ENCODE data around the gene PRKCZ.

The PRKCZ gene

DNA sequence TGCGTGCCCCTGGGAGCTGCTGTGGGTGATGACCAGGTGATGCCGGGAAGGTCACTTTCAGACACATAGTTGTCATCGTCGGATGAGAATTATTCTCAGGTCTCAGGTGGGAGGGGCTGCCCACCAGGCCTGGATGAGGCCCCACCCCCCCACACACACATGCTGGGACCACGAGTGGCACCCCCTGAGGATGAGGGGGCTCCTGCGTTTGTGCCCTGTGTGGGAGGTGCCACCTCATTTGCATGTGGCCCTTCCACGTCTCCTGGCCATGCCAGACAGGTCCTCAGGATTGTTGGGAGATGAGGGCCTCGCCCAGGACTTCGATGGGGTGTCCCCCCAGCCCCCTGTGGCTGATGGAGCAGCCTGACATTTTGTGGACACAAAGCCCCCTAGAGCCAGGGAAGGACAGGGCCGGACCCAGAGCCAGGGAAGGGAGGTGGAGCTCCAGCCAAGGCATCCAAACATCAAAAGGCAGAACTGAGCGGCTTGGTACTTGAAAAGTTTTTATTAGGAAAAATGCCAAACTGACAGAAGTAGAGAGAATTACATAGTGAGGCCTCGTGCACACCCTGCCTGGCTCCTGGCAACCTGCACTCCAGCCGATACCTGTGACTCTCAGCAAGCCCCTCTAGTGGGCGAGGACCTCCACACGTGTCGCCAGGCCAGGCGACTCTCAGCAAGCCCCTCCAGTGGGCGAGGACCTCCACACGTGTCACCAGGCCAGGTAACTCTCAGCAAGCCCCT is 55.7 kb downstream of the PRKCZ start:
- no peaks in the 10 kb centered on the region for H3K27me3 ChIP-seq (ENCODE audit: insufficient read depth, poor library complexity, severe bottlenecking)
- TF ChIP-seq, protein P1, sequence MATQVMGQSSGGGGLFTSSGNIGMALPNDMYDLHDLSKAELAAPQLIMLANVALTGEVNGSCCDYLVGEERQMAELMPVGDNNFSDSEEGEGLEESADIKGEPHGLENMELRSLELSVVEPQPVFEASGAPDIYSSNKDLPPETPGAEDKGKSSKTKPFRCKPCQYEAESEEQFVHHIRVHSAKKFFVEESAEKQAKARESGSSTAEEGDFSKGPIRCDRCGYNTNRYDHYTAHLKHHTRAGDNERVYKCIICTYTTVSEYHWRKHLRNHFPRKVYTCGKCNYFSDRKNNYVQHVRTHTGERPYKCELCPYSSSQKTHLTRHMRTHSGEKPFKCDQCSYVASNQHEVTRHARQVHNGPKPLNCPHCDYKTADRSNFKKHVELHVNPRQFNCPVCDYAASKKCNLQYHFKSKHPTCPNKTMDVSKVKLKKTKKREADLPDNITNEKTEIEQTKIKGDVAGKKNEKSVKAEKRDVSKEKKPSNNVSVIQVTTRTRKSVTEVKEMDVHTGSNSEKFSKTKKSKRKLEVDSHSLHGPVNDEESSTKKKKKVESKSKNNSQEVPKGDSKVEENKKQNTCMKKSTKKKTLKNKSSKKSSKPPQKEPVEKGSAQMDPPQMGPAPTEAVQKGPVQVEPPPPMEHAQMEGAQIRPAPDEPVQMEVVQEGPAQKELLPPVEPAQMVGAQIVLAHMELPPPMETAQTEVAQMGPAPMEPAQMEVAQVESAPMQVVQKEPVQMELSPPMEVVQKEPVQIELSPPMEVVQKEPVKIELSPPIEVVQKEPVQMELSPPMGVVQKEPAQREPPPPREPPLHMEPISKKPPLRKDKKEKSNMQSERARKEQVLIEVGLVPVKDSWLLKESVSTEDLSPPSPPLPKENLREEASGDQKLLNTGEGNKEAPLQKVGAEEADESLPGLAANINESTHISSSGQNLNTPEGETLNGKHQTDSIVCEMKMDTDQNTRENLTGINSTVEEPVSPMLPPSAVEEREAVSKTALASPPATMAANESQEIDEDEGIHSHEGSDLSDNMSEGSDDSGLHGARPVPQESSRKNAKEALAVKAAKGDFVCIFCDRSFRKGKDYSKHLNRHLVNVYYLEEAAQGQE (IDR thresholded peaks at IDR 0.05; ENCODE audit: insufficient replicate concordance, low read depth): no peak
- TF ChIP-seq GABPA (IDR thresholded peaks at IDR 0.05; ENCODE audit: low read depth) (no peak), POLR2AphosphoS5 (IDR thresholded peaks at IDR 0.05; ENCODE audit: low read depth) (no peak), SPI1 (IDR thresholded peaks at IDR 0.05; ENCODE audit: borderline replicate concordance, low read depth) (no peak)
- TF ChIP-seq, protein P2, sequence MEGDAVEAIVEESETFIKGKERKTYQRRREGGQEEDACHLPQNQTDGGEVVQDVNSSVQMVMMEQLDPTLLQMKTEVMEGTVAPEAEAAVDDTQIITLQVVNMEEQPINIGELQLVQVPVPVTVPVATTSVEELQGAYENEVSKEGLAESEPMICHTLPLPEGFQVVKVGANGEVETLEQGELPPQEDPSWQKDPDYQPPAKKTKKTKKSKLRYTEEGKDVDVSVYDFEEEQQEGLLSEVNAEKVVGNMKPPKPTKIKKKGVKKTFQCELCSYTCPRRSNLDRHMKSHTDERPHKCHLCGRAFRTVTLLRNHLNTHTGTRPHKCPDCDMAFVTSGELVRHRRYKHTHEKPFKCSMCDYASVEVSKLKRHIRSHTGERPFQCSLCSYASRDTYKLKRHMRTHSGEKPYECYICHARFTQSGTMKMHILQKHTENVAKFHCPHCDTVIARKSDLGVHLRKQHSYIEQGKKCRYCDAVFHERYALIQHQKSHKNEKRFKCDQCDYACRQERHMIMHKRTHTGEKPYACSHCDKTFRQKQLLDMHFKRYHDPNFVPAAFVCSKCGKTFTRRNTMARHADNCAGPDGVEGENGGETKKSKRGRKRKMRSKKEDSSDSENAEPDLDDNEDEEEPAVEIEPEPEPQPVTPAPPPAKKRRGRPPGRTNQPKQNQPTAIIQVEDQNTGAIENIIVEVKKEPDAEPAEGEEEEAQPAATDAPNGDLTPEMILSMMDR (IDR thresholded peaks at IDR 0.05; ENCODE audit: insufficient read depth, low read length): no peak
- H3K27ac ChIP-seq (replicated peaks): no peak overlapping the region
- no peak overlapping the region for H3K4me3 ChIP-seq (replicated peaks; ENCODE audit: insufficient read depth, low read length)
- no peak for DNase-seq (ENCODE audit: low read depth in 1 of 2, low spot score in 1 of 2)

DNA sequence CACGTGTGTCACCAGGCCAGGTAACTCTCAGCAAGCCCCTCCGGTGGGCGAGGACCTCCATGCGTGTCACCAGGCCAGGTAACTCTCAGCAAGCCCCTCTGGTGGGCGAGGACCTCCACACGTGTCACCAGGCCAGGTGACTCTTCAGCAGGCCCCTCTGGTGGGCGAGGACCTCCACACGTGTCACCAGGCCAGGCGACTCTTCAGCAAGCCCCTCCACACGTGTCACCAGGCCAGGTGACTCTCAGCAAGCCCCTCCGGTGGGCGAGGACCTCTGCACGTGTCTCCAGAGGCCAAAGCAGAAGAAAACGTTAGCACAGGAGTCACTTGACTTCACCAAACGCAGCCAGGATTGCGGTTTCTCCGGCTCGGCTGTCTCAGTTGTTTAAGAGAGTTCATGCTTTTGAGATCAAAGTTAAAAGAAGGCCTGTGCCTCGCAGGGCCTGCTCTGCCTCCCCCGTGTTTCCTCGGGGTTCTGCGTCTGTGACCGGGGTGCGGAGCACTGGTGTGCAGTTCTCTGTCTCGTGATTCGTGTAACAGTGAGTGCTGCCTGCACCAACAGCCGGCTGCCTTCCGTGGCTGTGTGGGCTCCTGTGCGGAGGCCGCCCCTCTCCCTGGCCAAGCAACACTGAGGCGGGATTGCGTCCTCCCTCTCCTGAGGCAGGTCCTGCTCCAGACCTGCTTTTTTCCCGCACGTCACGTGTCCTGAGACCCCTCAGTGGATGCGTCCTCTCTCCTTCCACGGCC is 56.6 kb downstream of the PRKCZ start:
- H3K4me3 ChIP-seq (replicated peaks; ENCODE audit: insufficient read depth, low read length): no peak overlapping the region
- no peak for TF ChIP-seq GABPA (IDR thresholded peaks at IDR 0.05; ENCODE audit: low read depth)
- no peak for TF ChIP-seq SPI1 (IDR thresholded peaks at IDR 0.05; ENCODE audit: borderline replicate concordance, low read depth)
- no peak for TF ChIP-seq POLR2AphosphoS5 (IDR thresholded peaks at IDR 0.05; ENCODE audit: low read depth)
- TF ChIP-seq, protein P2 (IDR thresholded peaks at IDR 0.05; ENCODE audit: insufficient read depth, low read length): no peak
- TF ChIP-seq, protein P1 (IDR thresholded peaks at IDR 0.05; ENCODE audit: insufficient replicate concordance, low read depth): no peak
- no peak overlapping the region for H3K27ac ChIP-seq (replicated peaks)
- no peak for DNase-seq (ENCODE audit: low read depth in 1 of 2, low spot score in 1 of 2)
- H3K27me3 ChIP-seq (ENCODE audit: insufficient read depth, poor library complexity, severe bottlenecking): no peaks in the 10 kb centered on the region

DNA sequence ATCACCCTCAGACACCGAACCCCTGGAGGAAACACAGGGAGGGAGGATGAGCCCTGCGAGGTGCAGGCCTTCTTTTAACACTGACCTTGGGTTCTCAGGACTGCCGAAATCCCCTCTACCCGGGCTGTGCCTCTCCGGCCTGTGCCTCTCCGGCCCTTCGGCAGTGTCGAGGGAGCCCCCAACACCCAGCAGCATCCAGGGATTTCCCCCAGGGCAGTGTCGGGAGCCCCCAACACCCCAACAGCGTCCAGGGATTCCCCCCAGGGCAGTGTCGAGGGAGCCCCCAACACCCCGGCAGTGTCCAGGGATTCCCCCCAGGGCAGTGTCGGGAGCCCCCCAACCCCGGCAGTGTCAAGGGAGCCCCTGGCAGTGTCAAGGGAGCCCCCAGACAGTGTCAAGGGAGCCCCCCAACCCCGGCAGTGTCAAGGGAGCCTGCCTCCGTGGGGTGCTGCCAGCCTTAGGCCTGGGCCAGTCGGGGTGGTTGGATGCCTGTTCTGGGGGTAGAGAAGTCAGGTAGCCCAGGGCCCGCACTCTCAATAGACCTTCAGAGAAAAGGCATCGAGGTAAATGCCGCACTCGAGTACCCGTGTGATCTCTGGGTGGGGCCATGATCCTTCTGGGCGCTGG is 57.5 kb downstream of the PRKCZ start:
- no peak for DNase-seq (ENCODE audit: low read depth in 1 of 2, low spot score in 1 of 2)
- H3K27ac ChIP-seq (replicated peaks): no peak overlapping the region
- TF ChIP-seq, protein P1 (IDR thresholded peaks at IDR 0.05; ENCODE audit: insufficient replicate concordance, low read depth): no peak
- TF ChIP-seq, protein P2 (IDR thresholded peaks at IDR 0.05; ENCODE audit: insufficient read depth, low read length): no peak
- TF ChIP-seq POLR2AphosphoS5 (IDR thresholded peaks at IDR 0.05; ENCODE audit: low read depth): no peak
- TF ChIP-seq SPI1 (IDR thresholded peaks at IDR 0.05; ENCODE audit: borderline replicate concordance, low read depth): no peak
- TF ChIP-seq GABPA (IDR thresholded peaks at IDR 0.05; ENCODE audit: low read depth): no peak
- H3K27me3 ChIP-seq (ENCODE audit: insufficient read depth, poor library complexity, severe bottlenecking): no peaks in the 10 kb centered on the region
- no peak overlapping the region for H3K4me3 ChIP-seq (replicated peaks; ENCODE audit: insufficient read depth, low read length)

Measured in HL-60 (cell line).